ENCODE data around the gene KMT2E.

The KMT2E gene

GRCh38 chr7:105009667-105010503 is 4.1 kb upstream of the KMT2E start:
- DNase-seq (ENCODE audit: low read depth, low spot score) = no peak

- DNase-seq (ENCODE audit: low read depth, low spot score) = no peak
Measured at GRCh38 chr7:105010504-105011130, 3.4 kb upstream of the KMT2E start.

GRCh38 chr7:105011141-105011830 is 2.7 kb upstream of the KMT2E start:
- no peak for DNase-seq (ENCODE audit: low read depth, low spot score)

- no peak for DNase-seq (ENCODE audit: low read depth, low spot score)
Measured at GRCh38 chr7:105011831-105012502, 2.0 kb upstream of the KMT2E start.

GRCh38 chr7:105012503-105013220 is 1.3 kb upstream of the KMT2E start:
- peak; percentile 99 for DNase-seq (ENCODE audit: low read depth, low spot score)

GRCh38 chr7:105013221-105013815 is 687 bp upstream of the KMT2E start:
- peak; percentile 85 for DNase-seq (ENCODE audit: low read depth, low spot score)

- DNase-seq (ENCODE audit: low read depth, low spot score) = no peak
Measured at GRCh38 chr7:105014693-105015389, 836 bp downstream of the KMT2E start.

GRCh38 chr7:105015390-105015965 is 1.5 kb downstream of the KMT2E start:
- no peak for DNase-seq (ENCODE audit: low read depth, low spot score)

- DNase-seq (ENCODE audit: low read depth, low spot score) = no peak
Measured at GRCh38 chr7:105016068-105016708, 2.2 kb downstream of the KMT2E start.

GRCh38 chr7:105016709-105017656 is 3.0 kb downstream of the KMT2E start:
- no peak for DNase-seq (ENCODE audit: low read depth, low spot score)

- no peak for DNase-seq (ENCODE audit: low read depth, low spot score)
Measured at GRCh38 chr7:105017657-105018365, 3.8 kb downstream of the KMT2E start.

GRCh38 chr7:105019269-105019668 is 5.3 kb downstream of the KMT2E start:
- no peak for DNase-seq (ENCODE audit: low read depth, low spot score)

- no peak for DNase-seq (ENCODE audit: low read depth, low spot score)
Measured at GRCh38 chr7:105020926-105021325, 6.9 kb downstream of the KMT2E start.

GRCh38 chr7:105021352-105021751 is 7.3 kb downstream of the KMT2E start:
- no peak for DNase-seq (ENCODE audit: low read depth, low spot score)

GRCh38 chr7:105021967-105022366 is 8.0 kb downstream of the KMT2E start:
- DNase-seq (ENCODE audit: low read depth, low spot score) = no peak

- DNase-seq (ENCODE audit: low read depth, low spot score) = no peak
Measured at GRCh38 chr7:105022458-105022857, 8.5 kb downstream of the KMT2E start.

- DNase-seq (ENCODE audit: low read depth, low spot score) = no peak
Measured at GRCh38 chr7:105024734-105025133, 10.7 kb downstream of the KMT2E start.

- DNase-seq (ENCODE audit: low read depth, low spot score) = no peak
Measured at GRCh38 chr7:105026750-105027149, 12.7 kb downstream of the KMT2E start.
